ENCODE data around the gene MYH6.
"Not testable (repeated sequence)": the region's sequence is repeated elsewhere in the genome, so short reads cannot be mapped to it uniquely, and the experiment has no call there.

DNA sequence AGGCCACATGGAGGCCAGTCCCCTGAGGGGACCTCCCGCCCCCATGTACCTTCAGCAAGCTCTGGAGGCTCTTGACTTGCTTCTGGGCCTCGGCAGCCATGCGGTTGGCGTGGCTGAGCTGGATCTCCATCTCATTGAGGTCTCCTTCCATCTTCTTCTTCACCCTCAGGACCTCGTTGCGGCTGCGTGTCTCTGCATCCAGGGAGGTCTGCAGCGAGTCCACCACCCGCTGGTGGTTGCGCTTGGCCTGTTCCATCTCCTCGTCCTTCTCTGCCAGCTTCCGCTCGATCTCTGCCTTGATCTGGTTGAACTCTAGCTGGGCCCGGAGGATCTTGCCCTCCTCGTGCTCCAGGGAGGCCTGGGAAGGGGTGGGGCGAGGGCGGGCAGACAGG, 21.8 kb downstream of the MYH6 start:
- not testable (repeated sequence) for TF ChIP-seq EZH2 (IDR thresholded peaks at IDR 0.05); POLR2AphosphoS5 (IDR thresholded peaks at IDR 0.05; ENCODE audit: borderline replicate concordance, low read depth, low read length)
